ENCODE measurements around the gene LARP1B.
"Not testable (repeated sequence)": the region's sequence is repeated elsewhere in the genome, so short reads cannot be mapped to it uniquely, and the experiment has no call there.

LARP1B gene

DNA sequence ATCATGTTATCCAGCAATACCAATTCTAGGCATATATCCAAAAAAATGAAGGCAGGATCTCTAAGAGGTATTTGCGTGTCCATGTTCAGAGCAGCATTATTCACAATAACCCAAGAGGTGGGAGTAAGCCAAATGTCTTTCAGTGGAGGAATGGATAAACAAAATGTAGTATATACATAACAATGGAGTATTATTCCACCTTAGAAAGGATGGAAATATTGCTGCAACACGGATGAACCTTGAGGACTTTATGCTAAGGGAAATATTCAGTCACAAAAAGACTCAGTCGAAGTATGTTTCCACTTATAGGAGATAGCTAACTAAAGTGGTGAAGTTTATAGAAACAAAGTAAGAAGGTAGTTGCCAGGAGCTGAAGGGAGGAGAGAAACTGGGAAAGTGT is 74.3 kb downstream of the LARP1B start:
- no peak for DNase-seq (ENCODE audit: low read depth)

DNA sequence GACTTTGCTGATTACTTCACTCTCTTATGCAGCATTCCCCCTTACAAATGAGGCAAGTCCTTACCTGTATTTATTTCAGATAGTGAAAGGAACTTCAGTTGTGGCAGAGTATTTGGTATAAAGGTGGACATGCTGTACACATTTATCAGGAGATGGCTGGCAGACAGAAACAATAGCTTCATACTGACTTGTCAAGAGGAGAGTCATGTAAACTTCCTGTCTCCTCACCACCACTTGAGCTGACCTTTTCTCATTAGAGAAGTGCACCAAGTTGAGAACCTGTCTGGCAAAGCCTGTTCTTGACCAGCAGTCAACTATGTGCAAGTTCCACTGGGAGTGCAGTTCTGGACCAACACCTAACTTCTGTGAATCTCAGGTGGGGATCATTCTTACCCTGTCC is 80.8 kb downstream of the LARP1B start:
- no peak for DNase-seq (ENCODE audit: low read depth)

DNA sequence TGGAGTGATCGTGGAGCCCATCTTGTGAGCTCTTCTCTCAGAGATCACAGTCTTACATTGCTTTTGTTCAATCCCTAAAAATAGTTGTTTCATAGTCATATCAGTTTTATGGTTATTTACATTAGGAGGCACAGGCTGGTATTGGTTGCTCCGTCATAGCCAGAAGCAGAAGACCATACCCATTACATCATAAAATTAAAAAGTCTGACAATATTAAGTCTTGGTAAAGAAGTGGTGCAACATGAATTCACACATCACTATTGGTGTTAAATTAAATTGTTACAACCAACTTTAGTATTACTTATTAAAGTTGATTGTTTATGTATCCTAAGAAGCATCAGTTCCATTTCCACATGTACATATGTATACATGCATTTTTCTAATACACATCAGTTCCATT is 84.6 kb downstream of the LARP1B start:
- DNase-seq (ENCODE audit: low read depth) = no peak

DNA sequence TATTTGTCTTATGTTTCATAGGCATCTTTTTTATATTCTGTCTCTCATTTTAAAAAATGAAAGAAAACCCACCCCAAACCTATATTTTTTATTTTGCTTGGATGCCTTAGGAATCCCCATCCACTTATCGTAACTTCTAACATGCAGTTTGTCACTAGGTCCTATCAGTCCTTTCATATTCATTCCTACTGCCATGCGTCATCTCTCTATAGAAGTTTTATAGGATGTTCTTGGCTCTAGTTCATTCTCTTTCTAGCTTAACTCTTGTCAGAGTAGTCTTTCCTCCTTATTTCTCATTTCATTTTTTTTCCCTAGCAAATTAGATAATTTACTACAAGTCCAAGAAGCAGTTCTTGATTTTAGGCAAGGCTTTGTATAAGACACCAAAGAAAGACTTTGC is 92.7 kb downstream of the LARP1B start:
- no peak for DNase-seq (ENCODE audit: low read depth)

DNA sequence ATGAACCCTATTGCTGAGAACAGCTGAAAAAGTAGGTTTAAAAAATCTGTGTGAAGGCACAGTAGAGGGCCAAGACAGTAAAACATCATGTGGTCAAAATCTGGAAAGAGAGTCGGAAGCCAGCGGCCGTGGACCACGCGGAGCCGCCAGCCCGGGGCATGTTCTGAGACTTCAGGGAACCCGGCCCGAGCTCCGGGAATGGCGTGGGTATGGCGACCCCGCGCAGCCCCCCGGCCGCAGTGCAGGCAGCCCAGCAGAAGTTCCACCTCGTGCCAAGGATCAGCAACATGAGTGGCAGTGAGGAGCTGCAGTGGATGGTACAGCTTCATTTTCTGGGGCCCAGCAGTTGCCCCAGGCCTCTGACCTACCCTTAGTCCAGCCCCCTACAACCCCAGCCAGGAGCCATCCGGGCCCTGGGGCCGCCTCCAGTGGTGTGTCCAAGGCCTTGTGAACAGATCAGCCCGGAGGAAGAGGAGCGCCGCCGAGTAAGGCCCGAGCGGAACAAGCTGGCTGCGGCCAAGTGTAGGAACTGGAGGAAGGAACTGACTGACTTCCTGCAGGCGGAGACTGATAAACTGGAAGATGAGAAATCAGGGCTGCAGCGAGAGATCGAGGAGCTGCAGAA is 94.2 kb downstream of the LARP1B start:
- no peak for DNase-seq (ENCODE audit: low read depth)

DNA sequence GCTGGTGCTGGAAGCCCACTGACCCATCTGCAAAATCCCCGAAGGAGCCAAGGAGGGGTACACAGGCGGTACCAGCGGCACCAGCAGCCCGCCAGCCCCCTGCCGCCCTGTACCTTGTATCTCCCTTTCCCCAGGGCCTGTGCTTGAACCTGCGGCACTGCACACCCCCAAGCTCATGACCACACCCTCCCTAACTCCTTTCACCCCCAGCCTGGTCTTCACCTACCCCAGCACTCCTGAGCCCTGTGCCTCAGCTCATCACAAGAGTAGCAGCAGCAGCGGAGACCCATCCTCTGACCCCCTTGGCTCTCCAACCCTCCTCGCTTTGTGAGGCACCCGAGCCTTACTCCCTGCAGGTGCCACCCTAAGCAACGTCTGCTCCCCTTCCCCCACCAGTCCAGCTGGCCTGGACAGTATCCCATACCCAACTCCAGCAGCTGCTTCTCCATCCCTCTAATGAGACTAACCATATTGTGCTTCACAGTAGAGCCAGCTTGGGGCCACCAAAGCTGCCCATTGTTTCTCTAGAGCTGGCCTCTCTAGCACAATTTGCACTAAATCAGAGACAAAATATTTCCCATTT is 94.9 kb downstream of the LARP1B start:
- DNase-seq (ENCODE audit: low read depth) = no peak

DNA sequence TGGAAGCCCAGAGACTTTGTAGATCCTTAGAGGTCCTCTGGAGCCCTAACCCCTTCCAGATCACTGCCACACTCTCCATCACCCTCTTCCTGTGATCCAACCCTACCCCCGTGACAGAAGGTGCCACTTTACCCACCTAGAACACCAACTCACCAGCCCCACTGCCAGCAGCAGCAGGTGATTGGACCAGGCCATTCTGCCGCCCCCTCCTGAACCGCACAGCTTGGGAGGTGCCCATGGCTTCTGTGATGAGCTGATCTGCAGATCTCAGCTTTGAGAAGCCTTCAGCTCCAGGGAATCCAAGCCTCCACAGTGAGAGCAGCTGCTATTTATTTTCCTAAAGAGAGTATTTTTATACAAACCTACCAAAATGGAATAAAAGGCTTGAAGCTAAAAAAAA is 95.4 kb downstream of the LARP1B start:
- not testable (repeated sequence) for DNase-seq (ENCODE audit: low read depth)

DNA sequence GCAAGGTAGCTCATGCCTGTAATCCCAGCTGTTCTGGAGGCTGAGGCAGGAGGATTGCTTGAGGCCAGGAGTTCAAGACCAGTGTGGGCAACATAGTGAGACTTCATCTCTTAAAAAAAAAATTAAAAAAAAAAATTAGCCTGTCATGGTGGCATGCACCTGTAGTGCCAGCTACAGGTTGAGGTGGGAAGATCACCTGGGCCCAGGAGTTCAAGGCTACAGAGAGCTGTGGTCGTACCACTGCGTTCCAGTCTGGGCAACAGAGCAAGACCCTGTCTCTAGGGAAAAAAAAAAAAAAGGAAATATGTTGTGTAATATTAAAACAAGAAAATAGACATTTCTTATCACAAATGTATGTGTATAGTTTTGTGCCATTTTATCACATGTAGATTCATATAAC is 97.8 kb downstream of the LARP1B start:
- no peak for DNase-seq (ENCODE audit: low read depth)

DNA sequence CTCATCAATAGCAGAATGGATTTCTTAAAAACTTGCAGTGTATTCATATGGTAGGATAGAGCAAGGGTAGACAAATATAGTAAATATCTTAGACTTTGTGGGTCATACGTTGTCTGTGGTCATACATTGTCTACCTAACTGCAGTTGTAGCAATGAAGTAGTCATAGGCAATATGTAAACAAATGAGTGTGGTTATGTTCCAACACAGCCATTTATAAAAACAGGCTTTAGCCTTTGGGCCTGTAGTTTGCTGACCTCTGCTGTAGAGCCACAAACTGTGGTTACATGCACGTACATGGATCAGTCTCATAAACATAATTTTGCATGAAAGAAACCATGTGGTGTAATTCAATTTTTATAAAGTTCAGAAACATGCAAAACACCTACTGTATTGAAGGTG is 98.9 kb downstream of the LARP1B start:
- DNase-seq (ENCODE audit: low read depth) = no peak

DNA sequence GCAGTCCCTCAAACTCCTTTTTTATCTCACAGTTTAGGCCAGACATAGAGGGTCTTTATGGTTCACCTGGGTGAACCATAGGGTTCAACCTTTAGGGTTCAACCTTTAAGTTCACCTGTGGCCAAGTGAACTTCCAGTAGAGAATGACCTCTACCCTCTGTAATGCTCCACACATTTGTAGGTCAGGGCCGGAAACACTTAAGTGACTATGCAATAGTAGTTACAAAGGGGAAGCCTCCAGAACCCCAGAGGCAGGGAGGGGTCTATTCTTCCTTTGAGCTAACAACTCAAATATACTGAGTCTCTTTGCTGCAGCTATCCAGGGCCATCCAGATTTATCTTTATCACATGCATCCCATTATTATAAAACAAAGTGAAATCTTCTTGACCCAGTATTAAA is 100.0 kb downstream of the LARP1B start:
- no peak for DNase-seq (ENCODE audit: low read depth)

DNA sequence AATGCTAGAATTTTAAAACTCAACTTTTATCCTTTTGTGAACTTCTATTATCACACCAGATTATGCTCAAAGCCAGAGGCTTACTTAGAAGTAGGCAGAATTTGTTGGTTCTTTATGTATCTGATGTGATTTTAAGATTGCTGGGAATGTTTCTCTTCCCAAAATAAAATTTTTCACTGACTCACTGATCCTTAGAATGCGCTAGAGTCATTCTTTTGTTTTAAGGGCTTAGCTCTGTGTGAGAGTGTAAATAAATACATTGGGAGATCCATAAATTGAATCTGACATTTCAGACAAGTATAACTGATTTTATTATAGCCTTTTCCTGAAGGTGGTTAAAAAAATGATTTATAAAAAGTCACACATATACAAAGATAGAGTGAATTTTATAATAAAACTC is 101.3 kb downstream of the LARP1B start:
- no peak for DNase-seq (ENCODE audit: low read depth)

DNA sequence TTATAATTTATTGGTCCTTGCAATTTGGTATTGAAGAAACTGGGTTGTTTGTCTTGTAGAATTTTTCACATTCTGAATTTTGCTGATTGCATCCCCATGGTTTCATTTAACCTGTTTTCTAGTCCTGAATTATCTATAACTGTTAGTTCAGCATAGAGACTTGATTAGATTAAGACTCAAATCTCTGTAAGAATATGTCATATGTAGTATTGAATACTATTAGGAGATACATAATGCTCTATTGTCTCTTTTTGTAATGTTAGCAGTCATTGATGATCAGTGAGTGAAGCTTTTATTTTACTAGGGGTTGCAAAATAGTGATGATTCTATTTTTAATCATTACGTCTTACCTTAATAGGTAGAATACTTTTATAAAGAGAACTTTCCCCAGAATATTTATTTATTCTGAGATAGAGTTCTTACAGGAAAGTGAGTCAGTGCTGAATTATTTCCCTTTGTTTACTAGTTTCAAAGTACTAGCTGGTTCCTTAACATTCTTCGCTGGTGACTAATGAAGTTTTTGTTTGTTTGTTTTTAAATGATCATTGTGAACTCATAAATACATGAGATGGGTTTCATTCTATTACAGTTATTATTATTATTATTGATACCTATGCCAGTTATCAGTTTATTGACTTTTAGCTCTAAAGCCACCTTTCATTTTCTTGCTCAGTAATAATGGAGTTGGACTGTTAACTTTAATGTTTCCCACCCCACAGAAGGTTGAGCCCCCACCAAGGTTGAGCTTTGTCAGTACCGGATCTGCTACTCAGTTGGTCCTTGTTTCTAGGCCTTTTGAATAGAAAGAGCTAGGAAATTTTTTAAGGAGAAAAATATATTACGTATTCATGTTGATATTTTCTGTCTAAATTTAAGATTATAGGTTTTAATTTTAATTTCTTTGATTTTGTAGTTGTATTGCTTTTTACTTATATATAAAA is 102.3 kb downstream of the LARP1B start:
- no peak for DNase-seq (ENCODE audit: low read depth)

DNA sequence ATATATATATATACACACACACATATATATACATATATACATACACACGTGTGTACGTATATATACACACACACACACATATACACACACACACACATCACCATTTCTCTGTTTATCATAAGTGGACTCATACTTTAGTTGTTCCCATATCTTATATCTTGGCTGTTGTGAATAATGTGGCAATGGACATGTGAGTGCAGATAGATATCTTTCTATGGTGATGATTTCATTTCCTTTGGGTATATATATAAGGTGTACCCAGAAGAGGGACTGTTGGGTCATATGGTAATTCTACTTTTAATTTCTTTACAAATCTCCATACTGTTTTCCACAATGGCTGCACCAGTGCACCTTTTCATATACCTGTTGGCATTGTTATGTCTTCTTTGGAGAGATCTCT is 105.9 kb downstream of the LARP1B start:
- no peak for DNase-seq (ENCODE audit: low read depth)

DNA sequence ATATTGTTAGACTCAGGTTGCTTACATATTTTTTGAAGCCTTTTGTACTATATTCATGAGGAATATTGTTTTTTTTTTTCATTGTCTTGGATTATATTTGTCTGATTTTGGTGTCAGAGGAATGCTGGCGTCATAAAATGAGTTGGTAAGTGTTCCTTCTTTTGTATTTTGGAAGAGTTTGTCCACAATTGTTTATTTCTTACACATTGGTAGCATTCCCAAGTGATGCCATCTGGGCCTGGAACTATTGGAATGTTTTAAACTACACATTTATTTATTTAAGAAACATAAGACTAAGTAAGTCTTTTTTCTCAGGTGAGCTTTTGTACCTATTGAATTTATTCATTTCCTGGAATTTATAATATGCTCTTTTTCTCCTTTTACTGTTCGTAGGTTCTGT is 107.6 kb downstream of the LARP1B start:
- no peak for DNase-seq (ENCODE audit: low read depth)

DNA sequence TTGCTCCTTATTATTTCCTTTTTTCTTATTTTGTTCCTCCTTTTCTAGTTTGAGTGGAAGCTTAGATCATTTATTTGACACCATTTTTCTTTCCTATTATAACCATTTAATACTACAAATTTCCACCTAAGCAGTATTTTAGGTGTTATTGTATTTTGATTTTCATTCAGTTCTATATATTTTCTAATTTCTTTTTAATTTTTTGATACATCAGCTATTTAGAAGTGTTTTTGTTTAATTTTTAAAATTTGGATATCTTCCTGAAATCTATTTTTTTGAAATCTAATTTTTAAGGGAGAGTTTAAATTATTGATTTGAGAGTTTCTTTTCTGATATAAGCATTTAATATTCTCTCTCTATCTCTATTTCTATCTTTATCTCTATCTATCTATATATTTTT is 108.1 kb downstream of the LARP1B start:
- DNase-seq (ENCODE audit: low read depth) = no peak

DNA sequence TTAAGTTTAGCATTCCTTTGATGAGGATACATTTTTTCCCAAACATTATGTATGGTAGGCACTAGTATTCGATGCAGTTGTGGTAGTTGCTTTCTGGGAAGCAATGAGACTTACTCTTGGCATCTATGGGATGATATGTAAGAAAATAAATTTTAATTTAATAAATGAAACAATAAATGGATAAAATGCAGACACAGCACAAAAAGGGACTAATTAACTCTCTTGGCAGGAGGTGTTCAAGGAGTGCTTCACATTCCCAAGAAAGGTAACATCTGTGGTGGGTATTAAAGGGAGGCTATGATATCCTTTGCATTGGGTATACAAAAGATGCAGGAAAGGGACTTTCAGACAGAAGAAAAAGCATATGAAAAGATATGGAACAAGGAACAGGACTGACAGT is 115.5 kb downstream of the LARP1B start:
- no peak for DNase-seq (ENCODE audit: low read depth)

DNA sequence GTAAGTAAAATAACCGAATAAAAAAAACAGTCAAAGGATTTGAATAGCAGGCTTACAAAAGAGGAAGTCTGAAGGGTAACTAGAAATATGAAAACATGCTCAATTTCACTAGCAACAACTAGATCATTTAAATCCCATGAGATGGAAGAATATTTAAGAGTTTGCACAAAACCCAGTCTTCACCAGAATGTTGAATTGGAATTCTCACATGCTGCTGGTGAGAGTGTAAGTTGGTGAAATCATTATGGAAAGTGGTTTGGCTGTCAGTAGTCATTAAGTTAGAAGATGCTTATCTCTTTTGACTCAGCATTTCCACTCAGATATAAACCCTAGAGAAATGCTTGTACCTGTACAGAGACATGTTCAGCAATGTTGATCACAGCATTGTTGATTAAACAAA is 116.4 kb downstream of the LARP1B start:
- no peak for DNase-seq (ENCODE audit: low read depth)

DNA sequence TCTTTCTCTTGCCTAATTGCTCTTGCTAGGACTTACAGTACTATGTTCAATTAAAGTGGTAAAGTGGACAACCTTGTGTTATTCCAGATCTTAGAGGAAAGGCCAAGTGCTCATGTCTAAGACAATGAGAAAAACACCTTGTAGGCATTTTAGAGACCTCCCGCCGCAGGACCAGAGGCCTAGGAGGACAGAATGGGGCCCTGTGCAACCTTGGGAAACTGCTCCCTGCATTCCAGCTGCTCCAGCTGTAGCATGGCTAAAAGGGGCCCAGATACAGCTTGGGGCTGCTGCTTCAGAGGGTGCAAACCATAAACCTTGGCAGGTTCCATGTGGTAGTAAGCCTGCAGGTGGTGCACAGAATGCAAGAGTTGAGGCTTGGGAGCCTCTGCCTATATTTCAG is 125.5 kb downstream of the LARP1B start:
- DNase-seq (ENCODE audit: low read depth) = no peak

DNA sequence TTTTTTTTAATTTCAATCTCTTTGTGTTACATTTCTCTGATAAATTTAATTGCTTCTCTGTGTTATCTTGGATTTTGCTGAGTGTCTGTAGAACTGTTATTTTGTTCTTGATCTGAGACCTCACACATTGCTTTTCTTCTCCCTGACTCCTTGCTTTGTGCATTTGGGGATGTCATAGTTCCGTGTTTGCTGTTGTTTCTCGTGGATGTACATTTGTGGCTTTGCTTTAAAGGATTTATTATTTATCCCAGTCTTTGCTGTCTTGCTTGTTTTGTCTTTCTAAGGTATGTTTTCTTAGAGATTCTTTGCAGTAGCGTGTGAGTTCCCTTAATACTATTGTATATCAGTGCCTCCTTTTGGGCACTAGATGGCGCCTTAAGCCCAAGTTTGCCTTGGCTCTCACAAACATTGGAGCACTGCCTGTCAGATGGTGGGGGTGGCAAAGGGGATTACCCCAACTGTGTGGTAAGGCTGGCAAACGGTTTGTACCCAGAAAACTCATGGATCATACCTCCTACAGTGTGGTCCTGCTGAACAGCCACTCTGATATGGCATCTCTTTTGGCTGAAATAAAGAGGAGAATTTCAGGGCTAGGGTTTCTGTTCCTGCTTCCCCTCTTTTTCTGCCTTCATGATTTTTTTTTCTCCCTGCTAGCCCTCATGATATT is 130.1 kb downstream of the LARP1B start:
- peak; percentile 31 for DNase-seq (ENCODE audit: low read depth)

DNA sequence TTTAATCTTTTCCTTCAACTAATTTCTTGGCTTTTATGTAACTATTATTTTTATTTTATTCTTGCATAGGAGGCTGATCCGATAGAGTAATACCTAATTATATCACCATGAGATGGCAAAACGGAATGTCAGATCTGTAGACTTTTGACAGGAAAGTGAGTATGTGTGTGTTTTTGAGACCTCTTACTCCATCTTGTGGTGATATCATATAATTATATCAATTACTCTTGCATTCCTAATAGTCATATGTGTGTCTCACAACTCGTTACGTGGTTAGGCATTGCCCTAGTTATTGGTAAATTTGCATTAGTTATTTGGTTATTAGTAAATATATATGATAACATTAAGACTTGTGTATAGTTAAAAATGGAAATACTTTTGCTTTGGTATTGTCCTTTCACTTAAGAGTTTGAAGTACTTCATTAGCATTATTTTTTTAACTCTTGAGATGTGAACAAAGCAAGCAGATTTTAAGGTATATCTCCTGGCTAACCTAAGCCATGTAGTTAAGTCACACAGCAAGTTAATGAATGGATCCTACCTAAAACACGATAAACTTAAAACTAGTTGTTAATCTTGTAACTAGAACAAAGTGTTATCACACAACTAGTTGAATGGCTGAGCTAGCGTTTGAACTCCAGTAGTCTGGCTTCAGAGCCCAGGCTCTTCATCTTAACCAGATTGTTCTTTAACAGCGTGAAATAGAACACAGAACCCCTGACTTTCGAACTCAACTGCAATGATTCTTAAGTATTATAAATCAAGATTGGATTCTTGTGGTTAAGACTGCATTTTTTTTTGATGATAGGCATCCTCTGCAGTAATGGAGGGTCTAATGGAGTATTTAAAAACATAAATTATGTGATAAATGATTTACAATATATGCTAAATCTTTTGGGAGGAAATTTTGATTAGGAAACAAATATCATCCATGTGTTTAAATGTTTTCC is 159.4 kb downstream of the LARP1B start:
- no peak for DNase-seq (ENCODE audit: low read depth)

DNA sequence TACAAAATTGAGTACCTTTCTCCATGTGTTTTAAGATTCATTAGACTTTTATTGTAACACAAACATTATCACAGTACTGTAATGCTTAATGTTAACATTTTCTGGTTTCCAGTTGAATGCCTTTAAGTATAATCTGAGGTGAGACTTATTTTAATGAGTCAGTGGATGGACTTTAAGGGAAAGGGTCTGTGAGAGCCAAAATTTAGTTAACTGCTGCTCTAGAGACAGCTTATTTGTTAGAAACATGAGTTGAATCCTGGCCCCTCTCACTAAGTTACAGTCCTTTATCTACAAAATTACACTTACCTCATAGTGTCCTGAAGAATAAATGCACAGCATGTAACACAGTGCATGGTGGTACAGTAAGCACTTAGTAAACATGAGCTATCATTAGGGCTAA is 160.5 kb downstream of the LARP1B start:
- DNase-seq (ENCODE audit: low read depth) = no peak

DNA sequence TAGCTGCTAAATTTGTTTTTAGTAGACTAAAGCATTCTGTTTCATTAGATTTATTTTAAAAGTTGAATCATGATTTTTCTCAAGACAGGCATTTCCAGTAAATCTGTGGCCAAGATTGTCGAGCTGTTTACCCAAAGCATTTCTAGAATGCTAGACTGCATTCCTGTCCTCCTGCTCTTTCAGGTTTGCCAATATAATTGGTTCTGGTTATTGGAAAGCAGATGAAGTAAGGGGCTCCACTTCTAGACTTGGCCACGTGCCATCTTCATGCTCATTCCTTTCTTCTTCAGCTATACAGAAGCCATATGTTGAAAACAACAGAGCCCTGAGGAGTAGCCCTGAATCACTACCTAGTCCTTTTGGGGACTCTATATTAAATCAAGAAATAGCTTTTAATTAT is 164.0 kb downstream of the LARP1B start:
- no peak for DNase-seq (ENCODE audit: low read depth)
